ENCODE data around the gene MAEA. TPM values are rescaled to one million over a fixed set of nuclear protein-coding genes. Genes with fewer than 3 reads are reported as not detected.

MAEA gene
- total and polyA plus RNA-seq, 2 experiments from 2014 or later, result 49.8 to 99.0 TPM

GRCh38 chr4:1378559-1379231 lies 89.0 kb downstream of the MAEA start (continued):
- TF ChIP-seq REST (IDR thresholded peaks at IDR 0.05; ENCODE audit: unreplicated experiment), result no peak
- TF ChIP-seq ZNF331 (CRISPR knock-in tag; IDR thresholded peaks at IDR 0.05; ENCODE audit: low read depth), result no peak
- no peak for TF ChIP-seq ETS1 (IDR thresholded peaks at IDR 0.05)
- TF ChIP-seq EZH2phosphoT487 (IDR thresholded peaks at IDR 0.05; ENCODE audit: unreplicated experiment), result no peak

- DNase-seq (ENCODE audit: low spot score) (no peak), ATAC-seq (no peak)
- no peak overlapping the region for H3K4me3 Mint-ChIP-seq
- no peaks in the 10 kb centered on the region for H3K27me3 ChIP-seq (ENCODE audit: insufficient read depth)
- peaks cover 2% of the 10 kb centered on the region for H3K27me3 Mint-ChIP-seq (ENCODE audit: insufficient read depth, low read depth, poor library complexity)
- H3K27ac Mint-ChIP-seq, result no peak overlapping the region
- H3K79me2 ChIP-seq (replicated peaks; ENCODE audit: insufficient read depth), result no peaks in the 10 kb centered on the region
- H3K36me3 ChIP-seq (ENCODE audit: insufficient read depth), result no peaks in the 10 kb centered on the region
- H3K9me3 Mint-ChIP-seq, result no peaks in the 10 kb centered on the region
- TF ChIP-seq ZNF331 (CRISPR knock-in tag; IDR thresholded peaks at IDR 0.05; ENCODE audit: low read depth) (no peak), JUNB (IDR thresholded peaks at IDR 0.05; ENCODE audit: unreplicated experiment) (no peak), ETS1 (IDR thresholded peaks at IDR 0.05) (no peak), REST (IDR thresholded peaks at IDR 0.05; ENCODE audit: unreplicated experiment) (no peak), CTCF (conservative IDR thresholded peaks at IDR 0.05; ENCODE audit: low read depth in 2 of 2) (no peak), CREB1 (CRISPR knock-in tag; IDR thresholded peaks at IDR 0.05; ENCODE audit: low read depth) (no peak), ZNF114 (CRISPR knock-in tag; IDR thresholded peaks at IDR 0.05) (no peak)
- H3K4me1 ChIP-seq (ENCODE audit: insufficient read depth), result no peaks in the 10 kb centered on the region
- no peaks in the 10 kb centered on the region for H3K9me2 ChIP-seq (ENCODE audit: insufficient read depth)
- no peaks in the 10 kb centered on the region for H3F3A ChIP-seq (replicated peaks; ENCODE audit: low read depth)
- H3K36me3 Mint-ChIP-seq (ENCODE audit: low read depth), result no peaks in the 10 kb centered on the region
- H3K4me3 ChIP-seq, result no peak overlapping the region
- no peaks in the 10 kb centered on the region for H3K4me1 Mint-ChIP-seq
- H3K4me2 ChIP-seq, result no peak overlapping the region
- no peak overlapping the region for H2AFZ ChIP-seq
- H4K20me1 ChIP-seq (replicated peaks; ENCODE audit: insufficient read depth), result no peaks in the 10 kb centered on the region
- no peak overlapping the region for H3K27ac ChIP-seq (ENCODE audit: low read depth)
Measured at GRCh38 chr4:1379351-1379781, 89.7 kb downstream of the MAEA start.
